ENCODE measurements around the gene CDK1. TPM values are rescaled to one million over a fixed set of nuclear protein-coding genes. Genes with fewer than 3 reads are reported as not detected.

The CDK1 gene
- total and polyA plus RNA-seq, 2 donors (not counting 1 experiment from before 2014, with no cell fraction given) = 0.54 to 0.71 TPM

DNA sequence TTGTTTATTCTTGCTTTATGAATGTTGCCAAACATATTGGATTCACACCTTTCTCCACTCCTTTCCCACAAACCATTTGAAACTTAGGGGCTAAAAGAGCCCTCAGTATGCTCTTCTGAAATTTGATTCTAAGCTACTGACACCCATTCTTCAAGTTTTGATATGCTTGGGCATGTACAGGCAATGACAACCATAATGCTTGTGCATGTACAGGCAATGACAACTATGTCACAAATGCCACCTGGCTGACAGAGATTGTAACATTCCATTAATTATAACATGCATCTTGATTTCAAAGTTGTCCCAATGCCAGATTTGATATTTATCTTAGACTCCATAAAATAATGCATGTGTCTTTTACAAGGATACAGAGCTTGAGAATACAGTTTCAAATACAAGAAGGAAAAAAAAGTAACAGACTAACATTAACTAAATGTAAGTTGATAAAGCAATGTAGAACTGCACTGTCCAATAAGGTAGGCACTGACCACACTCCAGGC lies 17.5 kb upstream of the CDK1 start:
- no peaks in the 10 kb centered on the region for H3K4me1 ChIP-seq (ENCODE audit: control insufficient read depth in 2 of 2, insufficient read depth in 2 of 2, low read length in 2 of 2)
- no peak for TF ChIP-seq EZH2 (IDR thresholded peaks at IDR 0.05; ENCODE audit: borderline replicate concordance, insufficient read depth, low read depth, low read length, poor library complexity, severe bottlenecking)
- TF ChIP-seq, protein P1, sequence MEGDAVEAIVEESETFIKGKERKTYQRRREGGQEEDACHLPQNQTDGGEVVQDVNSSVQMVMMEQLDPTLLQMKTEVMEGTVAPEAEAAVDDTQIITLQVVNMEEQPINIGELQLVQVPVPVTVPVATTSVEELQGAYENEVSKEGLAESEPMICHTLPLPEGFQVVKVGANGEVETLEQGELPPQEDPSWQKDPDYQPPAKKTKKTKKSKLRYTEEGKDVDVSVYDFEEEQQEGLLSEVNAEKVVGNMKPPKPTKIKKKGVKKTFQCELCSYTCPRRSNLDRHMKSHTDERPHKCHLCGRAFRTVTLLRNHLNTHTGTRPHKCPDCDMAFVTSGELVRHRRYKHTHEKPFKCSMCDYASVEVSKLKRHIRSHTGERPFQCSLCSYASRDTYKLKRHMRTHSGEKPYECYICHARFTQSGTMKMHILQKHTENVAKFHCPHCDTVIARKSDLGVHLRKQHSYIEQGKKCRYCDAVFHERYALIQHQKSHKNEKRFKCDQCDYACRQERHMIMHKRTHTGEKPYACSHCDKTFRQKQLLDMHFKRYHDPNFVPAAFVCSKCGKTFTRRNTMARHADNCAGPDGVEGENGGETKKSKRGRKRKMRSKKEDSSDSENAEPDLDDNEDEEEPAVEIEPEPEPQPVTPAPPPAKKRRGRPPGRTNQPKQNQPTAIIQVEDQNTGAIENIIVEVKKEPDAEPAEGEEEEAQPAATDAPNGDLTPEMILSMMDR (IDR thresholded peaks at IDR 0.05) = no peak
- Mint-ChIP-seq H3K9me3 (ENCODE audit: insufficient read depth) (no peaks in the 10 kb centered on the region), H3K4me3 (no peak overlapping the region), H3K4me1 (no peaks in the 10 kb centered on the region), H3K27me3 (peaks cover 33% of the 10 kb centered on the region), H3K27ac (no peak overlapping the region)
- no peak overlapping the region for H2AFZ ChIP-seq (ENCODE audit: insufficient read depth, low read depth, low read length, poor library complexity, severe bottlenecking)
- no peaks in the 10 kb centered on the region for H3K79me2 ChIP-seq (ENCODE audit: control insufficient read depth, insufficient read depth, low read length)
- H4K20me1 ChIP-seq (ENCODE audit: control insufficient read depth, insufficient read depth, low read length, poor library complexity, severe bottlenecking) = no peaks in the 10 kb centered on the region
- POLR2A ChIA-PET = no interaction called here
- H3K4me2 ChIP-seq (replicated peaks; ENCODE audit: low read depth, low read length, poor library complexity, severe bottlenecking) = no peak overlapping the region
- H3K9ac ChIP-seq (ENCODE audit: low read length) = no peak overlapping the region
- no peak overlapping the region for H3K4me3 ChIP-seq (ENCODE audit: control extremely low read depth in 1 of 5, extremely low read depth in 1 of 5, insufficient read depth in 1 of 5, low read depth in 2 of 5, low read length in 4 of 5)
- ATAC-seq (ENCODE audit: low read depth) (no peak), DNase-seq (no peak)
- no peaks in the 10 kb centered on the region for H3K9me3 ChIP-seq (ENCODE audit: control extremely low read depth in 1 of 3, control insufficient read depth in 2 of 3, insufficient read depth in 1 of 3, low read length in 2 of 3)
- no peak overlapping the region for H3K27ac ChIP-seq (ENCODE audit: low read length in 2 of 2)
- CTCF ChIA-PET = no interaction called here
- intact Hi-C loops (cut with micrococcal nuclease) = no loop called here
- no peaks in the 10 kb centered on the region for H3K36me3 ChIP-seq (replicated peaks in 1 of 2; ENCODE audit: control extremely low read depth in 1 of 2, control insufficient read depth in 1 of 2, extremely low read depth in 1 of 2, insufficient read depth in 2 of 2, low read length in 1 of 2)
- H3K27me3 ChIP-seq (replicated peaks in 1 of 4; ENCODE audit: control extremely low read depth in 1 of 4, control insufficient read depth in 3 of 4, insufficient read depth in 4 of 4, low read length in 3 of 4) = no peaks in the 10 kb centered on the region

DNA sequence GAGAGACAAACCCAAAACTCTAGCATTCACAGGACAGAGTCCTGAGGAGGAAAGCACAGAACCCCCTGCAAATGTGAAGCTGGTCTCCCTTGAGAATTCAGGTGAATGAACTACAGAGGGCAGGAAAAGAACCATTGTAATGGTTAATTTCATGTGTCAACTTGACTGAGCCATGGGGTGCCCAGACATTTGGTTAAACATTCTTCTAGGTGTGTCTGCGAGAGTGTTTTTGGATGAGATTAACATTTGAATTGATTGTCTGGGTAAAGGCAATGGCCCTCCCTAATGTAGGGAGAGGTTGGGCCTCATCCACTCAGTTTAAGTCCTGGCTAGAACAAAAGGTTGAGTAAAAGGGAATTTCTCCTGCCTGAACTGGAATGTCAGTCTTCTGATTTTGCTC lies 15.7 kb upstream of the CDK1 start:
- Mint-ChIP-seq H3K9me3 (ENCODE audit: insufficient read depth) (no peaks in the 10 kb centered on the region), H3K4me1 (peaks cover 2% of the 10 kb centered on the region), H3K27ac (no peak overlapping the region), H3K27me3 (peaks cover 24% of the 10 kb centered on the region), H3K4me3 (no peak overlapping the region)
- WGBS (ENCODE audit: insufficient coverage) = 90% methylated on average over 1 of the region's 1 CpG
- CTCF ChIA-PET = no interaction called here
- H4K20me1 ChIP-seq (ENCODE audit: control insufficient read depth, insufficient read depth, low read length, poor library complexity, severe bottlenecking) = no peaks in the 10 kb centered on the region
- H3K36me3 ChIP-seq (replicated peaks in 1 of 2; ENCODE audit: control extremely low read depth in 1 of 2, control insufficient read depth in 1 of 2, extremely low read depth in 1 of 2, insufficient read depth in 2 of 2, low read length in 1 of 2) = no peaks in the 10 kb centered on the region
- ATAC-seq (ENCODE audit: low read depth) = no peak
- no peak overlapping the region for H3K4me2 ChIP-seq (replicated peaks; ENCODE audit: low read depth, low read length, poor library complexity, severe bottlenecking)
- TF ChIP-seq, protein P1 (IDR thresholded peaks at IDR 0.05) = no peak
- TF ChIP-seq EZH2 (IDR thresholded peaks at IDR 0.05; ENCODE audit: borderline replicate concordance, insufficient read depth, low read depth, low read length, poor library complexity, severe bottlenecking) = no peak
- no peaks in the 10 kb centered on the region for H3K9me3 ChIP-seq (ENCODE audit: control extremely low read depth in 1 of 3, control insufficient read depth in 2 of 3, insufficient read depth in 1 of 3, low read length in 2 of 3)
- H3K9ac ChIP-seq (ENCODE audit: low read length) = no peak overlapping the region
- intact Hi-C loops (cut with micrococcal nuclease) = no loop called here
- H3K4me1 ChIP-seq (ENCODE audit: control insufficient read depth in 2 of 2, insufficient read depth in 2 of 2, low read length in 2 of 2) = no peaks in the 10 kb centered on the region
- no peak overlapping the region for H3K27ac ChIP-seq (ENCODE audit: low read length in 2 of 2)
- H3K27me3 ChIP-seq (replicated peaks in 1 of 4; ENCODE audit: control extremely low read depth in 1 of 4, control insufficient read depth in 3 of 4, insufficient read depth in 4 of 4, low read length in 3 of 4) = no peaks in the 10 kb centered on the region
- POLR2A ChIA-PET = no interaction called here
- DNase-seq = no peak
- H3K4me3 ChIP-seq (ENCODE audit: control extremely low read depth in 1 of 5, extremely low read depth in 1 of 5, insufficient read depth in 1 of 5, low read depth in 2 of 5, low read length in 4 of 5) = no peak overlapping the region
- no peaks in the 10 kb centered on the region for H3K79me2 ChIP-seq (ENCODE audit: control insufficient read depth, insufficient read depth, low read length)
- no peak overlapping the region for H2AFZ ChIP-seq (ENCODE audit: insufficient read depth, low read depth, low read length, poor library complexity, severe bottlenecking)

Measured in B cell (primary cell).